Measurements from ENCODE around the gene RTKN2.

The RTKN2 gene

DNA sequence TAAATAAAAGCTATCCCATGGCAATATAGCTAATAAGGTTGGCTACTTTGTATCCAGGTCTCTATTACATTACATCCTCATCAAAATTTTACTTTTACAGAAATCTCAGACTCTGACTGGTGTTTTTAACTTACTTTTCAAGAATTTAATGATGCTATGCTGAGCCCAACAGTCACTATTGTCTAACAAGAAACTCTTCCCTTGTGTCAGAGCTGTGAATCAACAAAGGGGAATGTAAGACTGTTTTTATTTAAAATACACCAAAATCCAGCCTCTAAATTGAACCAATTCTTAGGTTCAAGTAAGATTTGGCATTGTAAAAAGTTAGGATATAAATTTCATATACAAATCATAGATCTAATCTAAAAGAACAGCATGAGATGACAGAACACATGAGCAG is 7.0 kb downstream of the RTKN2 start:
- no peak for ATAC-seq
- TF ChIP-seq OSR1 (CRISPR knock-in tag; IDR thresholded peaks at IDR 0.05): no peak
- TF ChIP-seq PPARA (CRISPR knock-in tag; IDR thresholded peaks at IDR 0.05; ENCODE audit: borderline replicate concordance): no peak
- TF ChIP-seq BACH2 (CRISPR knock-in tag; IDR thresholded peaks at IDR 0.05; ENCODE audit: borderline replicate concordance): no peak
- TF ChIP-seq ZNF565 (CRISPR knock-in tag; conservative IDR thresholded peaks at IDR 0.05; ENCODE audit: low read depth): no peak
- no peak for TF ChIP-seq ZC3H10 (CRISPR knock-in tag; IDR thresholded peaks at IDR 0.05)
- no peak for TF ChIP-seq ZFP30 (CRISPR knock-in tag; IDR thresholded peaks at IDR 0.05)
- TF ChIP-seq ISL1 (CRISPR knock-in tag; IDR thresholded peaks at IDR 0.05): no peak
- TF ChIP-seq ESRRG (CRISPR knock-in tag; IDR thresholded peaks at IDR 0.05): no peak
- no peak for TF ChIP-seq GLIS3 (CRISPR knock-in tag; IDR thresholded peaks at IDR 0.05)
- no peak for TF ChIP-seq CSDC2 (CRISPR knock-in tag; IDR thresholded peaks at IDR 0.05)
- TF ChIP-seq TCF4 (CRISPR knock-in tag; IDR thresholded peaks at IDR 0.05; ENCODE audit: borderline replicate concordance): no peak
- TF ChIP-seq RARB (CRISPR knock-in tag; IDR thresholded peaks at IDR 0.05): no peak
- TF ChIP-seq, protein P1, sequence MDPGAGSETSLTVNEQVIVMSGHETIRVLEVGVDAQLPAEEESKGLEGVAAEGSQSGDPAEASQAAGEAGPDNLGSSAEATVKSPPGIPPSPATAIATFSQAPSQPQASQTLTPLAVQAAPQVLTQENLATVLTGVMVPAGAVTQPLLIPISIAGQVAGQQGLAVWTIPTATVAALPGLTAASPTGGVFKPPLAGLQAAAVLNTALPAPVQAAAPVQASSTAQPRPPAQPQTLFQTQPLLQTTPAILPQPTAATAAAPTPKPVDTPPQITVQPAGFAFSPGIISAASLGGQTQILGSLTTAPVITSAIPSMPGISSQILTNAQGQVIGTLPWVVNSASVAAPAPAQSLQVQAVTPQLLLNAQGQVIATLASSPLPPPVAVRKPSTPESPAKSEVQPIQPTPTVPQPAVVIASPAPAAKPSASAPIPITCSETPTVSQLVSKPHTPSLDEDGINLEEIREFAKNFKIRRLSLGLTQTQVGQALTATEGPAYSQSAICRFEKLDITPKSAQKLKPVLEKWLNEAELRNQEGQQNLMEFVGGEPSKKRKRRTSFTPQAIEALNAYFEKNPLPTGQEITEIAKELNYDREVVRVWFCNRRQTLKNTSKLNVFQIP (CRISPR knock-in tag; IDR thresholded peaks at IDR 0.05; ENCODE audit: borderline replicate concordance, low read depth): no peak
- no peak for TF ChIP-seq ZNF70 (CRISPR knock-in tag; IDR thresholded peaks at IDR 0.05)
- TF ChIP-seq, protein P2, sequence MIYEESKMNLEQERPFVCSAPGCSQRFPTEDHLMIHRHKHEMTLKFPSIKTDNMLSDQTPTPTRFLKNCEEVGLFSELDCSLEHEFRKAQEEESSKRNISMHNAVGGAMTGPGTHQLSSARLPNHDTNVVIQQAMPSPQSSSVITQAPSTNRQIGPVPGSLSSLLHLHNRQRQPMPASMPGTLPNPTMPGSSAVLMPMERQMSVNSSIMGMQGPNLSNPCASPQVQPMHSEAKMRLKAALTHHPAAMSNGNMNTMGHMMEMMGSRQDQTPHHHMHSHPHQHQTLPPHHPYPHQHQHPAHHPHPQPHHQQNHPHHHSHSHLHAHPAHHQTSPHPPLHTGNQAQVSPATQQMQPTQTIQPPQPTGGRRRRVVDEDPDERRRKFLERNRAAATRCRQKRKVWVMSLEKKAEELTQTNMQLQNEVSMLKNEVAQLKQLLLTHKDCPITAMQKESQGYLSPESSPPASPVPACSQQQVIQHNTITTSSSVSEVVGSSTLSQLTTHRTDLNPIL (CRISPR knock-in tag; IDR thresholded peaks at IDR 0.05; ENCODE audit: low read depth): no peak
- TF ChIP-seq TOX (CRISPR knock-in tag; IDR thresholded peaks at IDR 0.05; ENCODE audit: borderline replicate concordance): no peak
- no peak for TF ChIP-seq PATZ1 (CRISPR knock-in tag; IDR thresholded peaks at IDR 0.05; ENCODE audit: borderline replicate concordance)
- no peak for TF ChIP-seq ARNTL (CRISPR knock-in tag; IDR thresholded peaks at IDR 0.05; ENCODE audit: borderline replicate concordance, low read depth)
- TF ChIP-seq, protein P3, sequence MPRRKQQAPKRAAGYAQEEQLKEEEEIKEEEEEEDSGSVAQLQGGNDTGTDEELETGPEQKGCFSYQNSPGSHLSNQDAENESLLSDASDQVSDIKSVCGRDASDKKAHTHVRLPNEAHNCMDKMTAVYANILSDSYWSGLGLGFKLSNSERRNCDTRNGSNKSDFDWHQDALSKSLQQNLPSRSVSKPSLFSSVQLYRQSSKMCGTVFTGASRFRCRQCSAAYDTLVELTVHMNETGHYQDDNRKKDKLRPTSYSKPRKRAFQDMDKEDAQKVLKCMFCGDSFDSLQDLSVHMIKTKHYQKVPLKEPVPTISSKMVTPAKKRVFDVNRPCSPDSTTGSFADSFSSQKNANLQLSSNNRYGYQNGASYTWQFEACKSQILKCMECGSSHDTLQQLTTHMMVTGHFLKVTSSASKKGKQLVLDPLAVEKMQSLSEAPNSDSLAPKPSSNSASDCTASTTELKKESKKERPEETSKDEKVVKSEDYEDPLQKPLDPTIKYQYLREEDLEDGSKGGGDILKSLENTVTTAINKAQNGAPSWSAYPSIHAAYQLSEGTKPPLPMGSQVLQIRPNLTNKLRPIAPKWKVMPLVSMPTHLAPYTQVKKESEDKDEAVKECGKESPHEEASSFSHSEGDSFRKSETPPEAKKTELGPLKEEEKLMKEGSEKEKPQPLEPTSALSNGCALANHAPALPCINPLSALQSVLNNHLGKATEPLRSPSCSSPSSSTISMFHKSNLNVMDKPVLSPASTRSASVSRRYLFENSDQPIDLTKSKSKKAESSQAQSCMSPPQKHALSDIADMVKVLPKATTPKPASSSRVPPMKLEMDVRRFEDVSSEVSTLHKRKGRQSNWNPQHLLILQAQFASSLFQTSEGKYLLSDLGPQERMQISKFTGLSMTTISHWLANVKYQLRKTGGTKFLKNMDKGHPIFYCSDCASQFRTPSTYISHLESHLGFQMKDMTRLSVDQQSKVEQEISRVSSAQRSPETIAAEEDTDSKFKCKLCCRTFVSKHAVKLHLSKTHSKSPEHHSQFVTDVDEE (CRISPR knock-in tag; IDR thresholded peaks at IDR 0.05): no peak

DNA sequence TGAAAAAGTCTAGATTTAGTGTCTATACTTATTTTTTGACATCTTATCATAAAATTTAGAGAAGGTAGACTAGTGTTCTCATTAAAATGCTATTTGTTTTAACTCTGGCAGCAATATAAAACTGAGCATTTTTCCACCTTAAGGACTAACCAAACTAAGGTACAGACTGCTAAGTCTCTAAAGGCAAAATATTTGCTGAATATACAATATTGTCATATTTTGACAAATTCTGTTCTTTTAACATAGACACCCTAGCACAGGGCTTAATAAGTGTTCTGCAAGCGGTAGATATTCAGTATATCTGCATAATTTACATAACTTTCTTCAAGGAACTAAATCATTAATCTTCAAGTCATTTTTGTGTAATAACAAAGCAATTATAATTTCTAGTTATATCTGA is 8.6 kb downstream of the RTKN2 start:
- no peak for TF ChIP-seq RARB (CRISPR knock-in tag; IDR thresholded peaks at IDR 0.05)
- no peak for TF ChIP-seq ZFP30 (CRISPR knock-in tag; IDR thresholded peaks at IDR 0.05)
- no peak for TF ChIP-seq ISL1 (CRISPR knock-in tag; IDR thresholded peaks at IDR 0.05)
- TF ChIP-seq, protein P1 (CRISPR knock-in tag; IDR thresholded peaks at IDR 0.05; ENCODE audit: borderline replicate concordance, low read depth): no peak
- TF ChIP-seq ZNF70 (CRISPR knock-in tag; IDR thresholded peaks at IDR 0.05): no peak
- no peak for TF ChIP-seq ZFP3 (CRISPR knock-in tag; IDR thresholded peaks at IDR 0.05)
- TF ChIP-seq GLIS3 (CRISPR knock-in tag; IDR thresholded peaks at IDR 0.05): no peak
- ATAC-seq: no peak

GRCh38 chr10:62259456-62259855 is 9.2 kb downstream of the RTKN2 start:
- TF ChIP-seq TCF4 (CRISPR knock-in tag; IDR thresholded peaks at IDR 0.05; ENCODE audit: borderline replicate concordance) (no peak), OSR1 (CRISPR knock-in tag; IDR thresholded peaks at IDR 0.05) (no peak), CSDC2 (CRISPR knock-in tag; IDR thresholded peaks at IDR 0.05) (no peak), TOX (CRISPR knock-in tag; IDR thresholded peaks at IDR 0.05; ENCODE audit: borderline replicate concordance) (no peak), ZC3H10 (CRISPR knock-in tag; IDR thresholded peaks at IDR 0.05) (no peak), PPARA (CRISPR knock-in tag; IDR thresholded peaks at IDR 0.05; ENCODE audit: borderline replicate concordance) (no peak), GLIS3 (CRISPR knock-in tag; IDR thresholded peaks at IDR 0.05) (no peak), SNAI2 (CRISPR knock-in tag; IDR thresholded peaks at IDR 0.05) (no peak), RARB (CRISPR knock-in tag; IDR thresholded peaks at IDR 0.05) (no peak), ZNF565 (CRISPR knock-in tag; conservative IDR thresholded peaks at IDR 0.05; ENCODE audit: low read depth) (no peak), ISL1 (CRISPR knock-in tag; IDR thresholded peaks at IDR 0.05) (no peak)
- TF ChIP-seq, protein P4, sequence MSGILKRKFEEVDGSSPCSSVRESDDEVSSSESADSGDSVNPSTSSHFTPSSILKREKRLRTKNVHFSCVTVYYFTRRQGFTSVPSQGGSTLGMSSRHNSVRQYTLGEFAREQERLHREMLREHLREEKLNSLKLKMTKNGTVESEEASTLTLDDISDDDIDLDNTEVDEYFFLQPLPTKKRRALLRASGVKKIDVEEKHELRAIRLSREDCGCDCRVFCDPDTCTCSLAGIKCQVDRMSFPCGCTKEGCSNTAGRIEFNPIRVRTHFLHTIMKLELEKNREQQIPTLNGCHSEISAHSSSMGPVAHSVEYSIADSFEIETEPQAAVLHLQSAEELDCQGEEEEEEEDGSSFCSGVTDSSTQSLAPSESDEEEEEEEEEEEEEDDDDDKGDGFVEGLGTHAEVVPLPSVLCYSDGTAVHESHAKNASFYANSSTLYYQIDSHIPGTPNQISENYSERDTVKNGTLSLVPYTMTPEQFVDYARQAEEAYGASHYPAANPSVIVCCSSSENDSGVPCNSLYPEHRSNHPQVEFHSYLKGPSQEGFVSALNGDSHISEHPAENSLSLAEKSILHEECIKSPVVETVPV (CRISPR knock-in tag; IDR thresholded peaks at IDR 0.05): no peak
- TF ChIP-seq, protein P1 (CRISPR knock-in tag; IDR thresholded peaks at IDR 0.05; ENCODE audit: borderline replicate concordance, low read depth): no peak
- no peak for ATAC-seq
